Eye (tissue), 1 donor: ENCODE results near the gene SLC39A11.

Experiments used
- DNase-seq: peaks from one replicate; pipeline ENCODE4 v3.0.0-alpha.2; 2015

Gene SLC39A11

DNA sequence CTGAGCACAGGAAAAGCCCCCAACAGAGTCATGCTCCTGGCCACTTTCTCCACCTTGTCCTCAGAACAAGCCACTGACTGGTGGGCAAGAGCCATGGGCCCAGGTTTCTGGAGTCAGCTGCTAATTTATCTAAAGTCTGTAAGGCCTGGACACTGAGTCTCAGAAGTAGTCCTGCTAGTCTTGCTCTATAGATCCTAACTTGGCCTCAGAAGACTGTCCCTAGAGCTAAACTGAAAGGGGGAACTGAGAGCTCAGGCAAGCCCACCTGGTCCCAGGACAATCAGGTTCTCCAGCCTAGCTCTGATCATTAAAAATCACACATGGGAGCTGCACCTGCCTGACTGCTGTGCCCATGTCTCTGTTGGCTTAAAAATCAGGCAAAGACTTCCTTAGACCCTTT is 485.8 kb downstream of the SLC39A11 start:
- no peak for DNase-seq

- DNase-seq, result no peak
Observed at GRCh38 chr17:72605543-72605942, 486.9 kb downstream of the SLC39A11 start.

DNA sequence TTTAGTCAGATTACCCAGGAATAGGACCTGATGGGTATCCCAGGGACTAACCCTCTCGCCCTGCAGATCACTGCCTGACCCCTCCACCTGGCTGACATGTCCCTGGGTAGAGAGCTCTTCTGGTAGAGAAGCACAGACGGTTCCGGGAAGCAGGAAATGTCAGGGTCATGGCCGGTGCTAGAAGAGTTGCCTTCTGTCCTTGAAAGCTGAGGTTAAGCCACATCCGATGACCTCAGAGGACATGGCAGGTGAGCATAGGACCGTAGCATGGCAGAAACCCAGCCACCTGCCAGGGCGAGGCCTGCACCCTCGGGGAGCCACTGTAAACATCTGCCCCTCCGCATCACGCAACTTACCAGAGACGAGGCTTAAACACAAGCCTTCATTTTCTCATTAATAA is 488.0 kb downstream of the SLC39A11 start:
- DNase-seq, result no peak

DNA sequence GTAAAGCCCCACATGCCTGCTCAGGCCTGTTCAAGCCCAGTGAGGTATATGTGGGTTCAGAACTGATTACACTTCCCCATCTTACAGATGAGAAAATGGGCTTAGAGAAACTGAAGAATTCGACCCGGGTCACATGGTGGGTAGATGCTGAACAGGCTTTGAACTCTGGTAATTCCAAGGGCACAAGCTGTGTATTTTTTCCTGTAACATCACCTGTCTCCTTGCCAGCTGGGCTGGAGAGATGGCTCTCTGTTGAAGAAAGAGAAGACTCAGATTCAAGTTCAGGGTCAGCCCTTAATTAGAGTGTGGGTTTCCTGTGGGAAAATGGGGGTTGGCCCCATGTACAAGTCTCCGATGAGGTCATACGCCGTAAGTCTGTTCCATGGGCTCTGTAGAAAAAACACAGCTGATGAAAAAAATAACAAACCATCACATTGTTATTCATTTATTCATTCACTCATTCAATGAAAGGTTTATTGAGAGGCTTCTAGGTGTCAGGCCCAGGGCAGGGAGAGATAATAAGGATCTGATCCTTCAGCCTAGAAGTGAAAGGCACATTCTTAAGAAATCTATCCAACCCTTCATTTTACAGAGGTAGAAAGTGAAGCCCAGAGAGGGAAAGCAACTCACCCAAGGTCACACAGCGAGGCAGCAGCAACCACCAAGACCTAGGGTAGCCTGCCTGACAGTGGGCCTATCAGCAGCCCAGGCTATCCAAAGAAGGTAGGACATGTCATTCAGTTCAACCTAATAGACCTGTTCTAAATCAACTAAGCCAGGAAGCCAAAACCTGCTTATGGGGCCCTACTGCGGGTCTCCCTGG is 488.9 kb downstream of the SLC39A11 start:
- no peak for DNase-seq

DNA sequence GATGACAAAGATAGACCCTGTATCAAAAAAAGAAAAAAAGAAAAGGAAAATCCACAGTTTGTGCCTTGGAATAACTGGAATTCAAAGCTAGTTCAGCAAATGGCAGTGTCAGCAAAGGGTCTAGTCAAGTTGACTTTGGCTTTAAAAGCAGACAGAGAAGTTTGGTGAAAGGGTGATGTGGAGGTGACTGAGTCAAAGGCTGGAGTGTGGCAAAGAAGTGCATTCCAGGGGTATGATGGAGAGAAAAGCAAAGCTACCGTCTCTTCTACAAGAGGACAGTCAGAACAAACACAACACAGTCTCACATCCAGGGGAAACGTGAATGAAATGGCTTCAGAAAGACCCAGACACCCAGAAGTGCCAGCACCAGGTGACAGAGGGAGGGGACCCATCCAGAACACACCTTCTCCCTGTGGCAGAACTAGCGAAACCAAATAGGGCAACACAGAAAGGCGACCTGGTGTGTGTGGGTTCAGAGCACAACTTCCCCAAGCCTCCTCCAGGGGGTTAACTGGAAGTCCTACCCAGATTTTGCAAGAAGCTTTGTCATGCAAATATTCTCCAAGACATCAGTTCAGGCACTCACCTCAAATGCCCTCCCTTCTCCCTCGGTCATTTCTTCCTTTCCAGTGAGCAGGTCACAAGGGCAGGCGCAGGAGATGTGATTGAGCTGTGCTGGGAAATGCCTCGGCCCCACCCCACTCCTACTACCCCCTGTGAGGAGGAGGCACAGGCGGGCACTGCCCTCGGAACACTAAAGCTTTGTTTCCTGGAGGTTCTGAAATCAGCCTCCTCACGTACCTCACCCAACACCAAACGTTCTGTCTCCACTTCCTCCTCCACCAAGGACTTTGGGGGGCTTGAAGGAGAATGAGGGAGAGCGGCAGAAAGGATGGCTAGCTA is 489.7 kb downstream of the SLC39A11 start:
- DNase-seq, result peak; percentile 65

GRCh38 chr17:72600934-72601333 is 491.6 kb downstream of the SLC39A11 start:
- no peak for DNase-seq

- no peak for DNase-seq
Observed at GRCh38 chr17:72599891-72600290, 492.6 kb downstream of the SLC39A11 start.

GRCh38 chr17:72598695-72599094 is 493.8 kb downstream of the SLC39A11 start:
- no peak for DNase-seq

- DNase-seq, result no peak
Observed at GRCh38 chr17:72597354-72598087, 495.0 kb downstream of the SLC39A11 start.
